Nucleus accumbens (tissue), 56 donors: Measurements from ENCODE around the gene ADAMTSL4.
"Not testable (repeated sequence)": the region's sequence is repeated elsewhere in the genome, so short reads cannot be mapped to it uniquely, and the experiment has no call there.

ENCODE experiments used
- DNase-seq, 56 donors: peaks; one replicate each; lab custom pipeline; 2025; lab: John Stamatoyannopoulos, UW

Gene ADAMTSL4

DNA sequence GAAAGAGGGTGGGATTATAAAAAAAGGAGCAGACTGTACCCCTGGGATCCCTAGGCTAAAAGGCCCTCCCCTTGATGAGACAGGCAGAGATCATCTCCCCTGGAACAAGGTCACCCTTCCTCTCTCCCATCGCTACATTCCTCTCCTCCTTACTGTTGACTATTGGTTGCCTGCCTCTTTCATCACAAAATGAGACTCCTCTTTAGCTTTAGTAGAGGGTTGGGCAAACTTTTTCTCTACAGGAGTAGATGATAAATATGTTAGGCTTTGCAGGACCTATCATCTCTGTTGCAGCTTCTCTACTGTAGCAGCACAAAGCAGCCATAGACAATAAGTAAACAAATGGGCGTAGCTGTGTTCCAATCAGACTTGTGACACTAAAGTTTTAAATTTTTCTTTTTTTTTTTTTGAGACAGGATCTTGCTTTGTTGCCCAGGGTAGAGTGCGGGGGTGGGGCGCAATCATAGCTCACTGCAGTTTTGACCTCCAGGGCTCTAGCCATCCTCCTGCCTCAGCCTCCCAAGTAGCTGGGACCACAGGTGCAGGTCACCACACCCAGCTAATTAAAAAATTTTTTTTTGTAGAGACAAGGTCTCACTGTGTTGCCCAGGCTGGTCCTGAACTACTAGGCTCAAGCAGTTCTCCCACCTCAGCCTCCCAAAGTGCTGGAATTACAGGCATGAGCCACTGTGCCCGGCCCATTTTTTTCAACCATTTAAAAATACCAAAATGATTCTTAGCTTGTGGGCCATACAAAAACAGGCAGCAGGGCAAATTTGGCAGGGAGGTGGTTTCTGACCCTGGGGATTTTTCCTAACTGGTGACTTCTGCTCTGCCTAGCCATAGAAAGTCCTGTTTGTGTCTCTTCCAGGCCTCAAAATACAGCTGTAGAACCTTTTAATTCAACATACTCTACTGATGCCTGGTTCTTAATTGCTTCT, 15.1 kb downstream of the ADAMTSL4 start:
- DNase-seq, result no peak

DNA sequence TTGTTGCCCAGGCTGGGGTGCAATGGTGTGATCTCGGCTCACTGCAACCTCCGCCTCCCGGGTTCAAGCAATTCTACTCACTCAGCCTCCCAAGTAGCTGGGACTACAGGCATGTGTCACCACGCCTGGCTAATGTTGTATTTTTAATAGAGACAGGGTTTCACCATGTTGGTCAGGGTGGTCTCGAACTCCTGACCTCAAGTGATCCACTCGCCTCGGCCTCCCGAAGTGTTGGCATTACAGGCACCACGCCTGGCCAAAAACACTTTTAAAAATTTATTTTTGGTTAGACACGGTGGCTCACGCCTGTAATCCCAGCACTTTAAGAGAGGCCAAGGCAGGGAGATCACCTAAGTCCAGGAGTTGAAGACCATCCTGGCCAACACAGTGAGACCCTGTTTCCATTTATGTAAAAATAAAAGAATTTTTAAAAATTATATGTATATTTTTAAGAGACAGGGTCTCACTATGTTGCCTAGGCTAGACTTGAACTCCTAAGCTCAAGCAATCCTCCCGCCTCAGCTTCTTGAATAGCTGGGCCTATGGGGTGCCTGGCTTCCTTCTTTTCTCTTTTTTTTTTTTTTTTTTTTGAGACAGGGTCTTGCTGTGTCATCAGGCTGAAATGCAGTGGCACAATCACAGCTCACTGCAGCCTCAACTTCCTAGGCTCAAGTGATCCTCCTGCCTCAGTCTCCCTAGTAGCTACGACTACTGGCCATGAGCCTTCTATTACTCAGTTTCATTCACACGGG, 16.2 kb downstream of the ADAMTSL4 start:
- DNase-seq, result not testable (repeated sequence)

DNA sequence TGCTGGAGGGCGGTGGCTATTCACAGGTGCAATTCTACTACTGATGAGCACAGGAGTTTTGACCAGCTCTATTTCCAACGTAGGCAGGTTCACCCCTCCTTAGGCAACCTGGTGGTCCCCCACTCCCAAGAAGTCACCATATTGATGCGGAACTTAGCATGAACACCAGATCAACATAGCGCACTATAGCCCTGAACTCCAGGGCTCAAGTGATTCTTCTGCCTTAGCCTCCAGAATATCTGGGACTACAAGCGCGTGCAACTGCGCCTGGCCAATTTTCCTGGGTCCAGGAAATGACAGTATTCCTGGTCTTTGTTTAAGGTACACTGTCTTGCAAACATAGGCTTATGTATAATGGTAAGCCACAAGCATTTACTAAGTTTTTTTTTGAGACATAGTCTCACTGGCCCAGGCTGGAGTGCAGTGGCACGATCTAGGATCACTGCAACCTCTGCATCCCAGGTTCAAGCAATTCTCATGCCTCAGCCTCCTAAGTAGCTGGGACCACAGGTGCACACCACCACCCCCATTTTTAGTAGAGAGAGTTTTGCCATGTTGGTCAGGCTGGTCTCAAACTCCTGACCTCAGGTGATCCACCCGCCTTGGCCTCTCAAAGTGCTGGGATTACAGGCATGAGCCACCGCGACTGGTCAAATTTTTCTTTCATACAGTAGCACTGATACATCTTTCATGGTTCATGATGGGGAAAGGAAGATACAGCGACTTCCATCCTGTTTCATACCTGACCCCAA, 17.6 kb downstream of the ADAMTSL4 start:
- no peak for DNase-seq

DNA sequence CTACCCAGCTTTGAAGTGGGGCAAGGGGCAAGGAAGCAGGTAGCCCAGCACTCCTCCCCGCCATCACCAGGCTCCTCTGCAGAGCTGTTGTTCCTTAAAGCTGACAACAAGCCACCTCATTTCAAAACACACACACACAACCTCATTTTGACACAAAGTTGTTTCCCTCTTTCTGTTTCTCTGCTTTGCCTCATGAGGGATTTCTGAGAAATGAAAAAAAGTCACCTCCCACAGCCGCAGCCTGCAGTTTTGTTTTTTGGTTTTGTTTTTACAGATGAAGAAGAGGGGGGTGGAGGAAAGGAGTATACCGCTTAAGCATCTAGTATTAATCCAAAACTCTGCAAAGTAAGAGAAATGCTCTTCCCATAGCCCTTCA, 18.1 kb downstream of the ADAMTSL4 start:
- DNase-seq, result no peak

DNA sequence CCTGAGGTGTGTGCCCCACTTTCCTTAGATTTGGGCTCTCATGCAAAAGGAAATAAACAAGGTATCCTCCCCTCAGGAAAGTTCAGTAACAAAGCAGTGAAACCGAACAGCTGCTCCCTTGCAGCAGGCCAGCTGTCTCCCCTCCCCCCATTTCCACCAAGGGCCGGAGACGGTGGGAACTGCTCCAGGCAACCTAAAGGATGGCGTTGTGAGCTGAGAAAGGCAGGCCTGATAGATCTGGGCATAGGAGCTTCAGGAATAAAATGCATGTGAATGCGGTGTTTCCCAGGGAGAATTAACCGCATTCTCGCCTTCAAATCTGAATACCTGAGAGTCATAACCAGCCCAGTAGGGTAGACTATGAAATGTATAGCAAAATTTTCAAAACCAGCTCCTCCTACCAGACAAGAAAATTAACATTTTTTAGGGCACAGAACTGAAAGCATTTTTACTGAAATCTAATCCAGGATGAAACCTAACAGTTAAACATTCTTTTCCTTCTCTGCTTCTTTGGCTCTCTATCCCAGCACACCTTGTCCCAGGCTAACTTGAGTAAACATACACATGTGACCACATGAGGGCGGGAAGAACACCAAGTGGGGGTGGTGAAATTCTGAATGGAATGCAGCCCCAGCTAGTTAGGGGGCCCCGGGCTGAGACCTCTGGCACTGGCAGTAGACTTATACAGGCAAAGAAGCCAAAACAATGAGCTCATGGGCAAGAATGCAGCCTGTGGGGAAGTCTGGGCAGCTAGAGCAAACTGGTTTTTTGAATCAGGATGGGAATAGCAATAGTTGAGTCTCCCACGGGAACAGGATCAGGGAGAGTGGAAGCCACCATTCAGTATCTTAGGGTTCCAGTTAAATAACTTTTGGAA, 18.7 kb downstream of the ADAMTSL4 start:
- peak in 41 of 56 donors; percentile 8 to 79 (median 39) for DNase-seq

DNA sequence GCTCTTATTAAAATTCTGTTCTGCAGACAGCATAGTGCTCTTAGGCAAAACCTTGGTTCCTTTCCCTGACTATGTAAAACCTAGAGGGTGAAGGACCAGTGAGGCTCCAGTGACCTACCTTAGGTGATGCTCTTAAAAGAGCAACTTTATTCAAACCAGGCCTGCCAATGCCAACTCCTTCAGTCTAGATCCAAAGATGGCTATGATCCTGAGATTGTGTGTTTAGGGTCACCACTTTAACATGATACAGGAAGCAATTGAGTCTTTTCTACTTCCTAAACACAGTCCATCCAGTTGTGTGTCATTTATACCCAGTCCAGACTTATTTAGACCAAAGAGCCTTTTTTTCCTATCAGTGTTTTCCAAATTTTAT, 19.4 kb downstream of the ADAMTSL4 start:
- no peak for DNase-seq

DNA sequence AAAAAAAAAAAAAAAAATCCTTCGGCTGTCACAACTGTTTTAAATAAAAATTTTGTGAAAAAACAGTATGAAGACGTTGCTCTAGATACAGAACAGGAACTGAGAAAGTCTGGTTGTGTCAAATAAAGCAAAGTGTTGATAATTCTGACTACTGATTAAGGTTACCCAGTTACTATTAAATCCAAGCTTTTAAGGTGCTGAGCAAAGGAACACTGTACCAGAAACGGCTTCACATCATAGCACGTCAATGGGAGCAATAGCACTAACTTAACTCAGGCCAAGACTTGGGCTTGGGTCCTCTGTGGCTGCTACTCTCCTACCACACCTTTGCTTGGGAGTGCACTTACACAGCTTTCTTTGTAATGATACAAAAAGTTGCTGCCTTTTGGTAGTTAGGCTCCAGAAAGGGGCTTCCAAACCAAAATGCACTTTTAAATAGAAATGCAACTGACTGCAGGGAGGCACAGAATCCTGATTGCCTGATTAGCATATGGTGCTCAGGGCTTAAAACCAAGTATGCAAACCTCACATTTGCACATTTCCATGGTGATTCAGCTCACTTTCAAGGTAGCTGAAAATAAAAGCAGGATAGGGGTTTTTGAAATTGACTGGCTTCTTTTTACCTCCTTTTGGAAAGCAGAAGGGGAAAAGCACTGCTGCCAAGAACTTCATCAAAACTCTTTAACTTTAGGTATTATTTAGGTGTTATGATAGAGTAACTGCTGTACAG, 23.9 kb downstream of the ADAMTSL4 start:
- no peak for DNase-seq

DNA sequence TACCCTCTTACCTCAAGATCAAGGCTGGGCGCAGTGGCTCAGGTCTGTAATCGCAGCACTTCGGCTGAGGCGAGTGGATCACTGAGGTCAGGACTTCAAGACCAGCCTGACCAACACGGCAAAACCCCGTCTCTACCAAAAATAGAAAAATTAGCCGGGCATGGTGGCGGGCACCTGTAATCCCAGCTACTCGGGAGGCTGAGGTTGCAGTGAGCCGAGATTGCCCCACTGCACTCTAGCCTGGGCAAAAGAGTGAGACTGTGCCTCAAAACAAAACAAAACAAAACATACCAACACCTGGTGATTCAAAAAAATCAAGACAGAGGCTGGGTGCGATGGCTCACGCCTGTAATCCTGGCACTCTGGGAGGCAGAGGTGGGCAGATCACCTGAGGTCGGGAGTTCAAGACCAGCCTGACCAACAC, 24.5 kb downstream of the ADAMTSL4 start:
- DNase-seq, result not testable (repeated sequence)

DNA sequence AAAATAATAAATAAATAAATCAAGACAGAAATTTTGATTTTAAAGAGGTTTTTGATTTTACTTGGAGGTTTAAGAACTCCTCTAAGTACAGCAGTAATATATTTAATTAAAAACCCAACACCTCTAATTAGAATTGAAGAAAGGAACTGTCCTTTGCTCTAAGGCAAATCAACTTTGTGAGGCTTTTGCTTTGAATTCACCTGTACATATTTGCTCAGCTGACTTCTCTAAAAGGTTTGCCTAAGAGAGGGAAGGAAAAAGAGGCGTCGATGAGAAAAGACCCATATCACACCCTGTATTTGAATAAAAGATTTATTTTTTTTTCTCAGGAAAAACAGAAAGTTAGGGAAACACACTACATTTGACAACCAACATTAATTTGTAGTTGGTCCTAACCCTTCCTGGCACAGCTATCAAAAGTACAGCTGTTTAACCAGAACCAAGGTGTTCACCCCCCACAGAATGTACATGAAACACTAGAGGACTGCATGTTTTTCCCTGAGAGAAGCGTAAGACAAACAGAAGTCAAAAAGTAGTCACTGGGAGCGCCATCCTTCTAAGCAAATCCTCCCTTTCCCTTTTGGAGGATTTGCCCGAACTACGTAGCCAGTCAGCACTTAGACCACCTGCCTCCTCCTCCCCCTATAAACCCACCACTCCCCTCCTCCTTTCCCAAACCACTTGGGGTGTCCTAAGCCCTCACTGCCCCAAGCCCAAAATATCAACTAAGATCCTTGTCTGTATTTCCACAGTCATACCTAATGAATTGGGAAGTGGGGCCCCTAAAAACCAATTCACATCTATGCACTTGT, 25.3 kb downstream of the ADAMTSL4 start:
- no peak for DNase-seq

DNA sequence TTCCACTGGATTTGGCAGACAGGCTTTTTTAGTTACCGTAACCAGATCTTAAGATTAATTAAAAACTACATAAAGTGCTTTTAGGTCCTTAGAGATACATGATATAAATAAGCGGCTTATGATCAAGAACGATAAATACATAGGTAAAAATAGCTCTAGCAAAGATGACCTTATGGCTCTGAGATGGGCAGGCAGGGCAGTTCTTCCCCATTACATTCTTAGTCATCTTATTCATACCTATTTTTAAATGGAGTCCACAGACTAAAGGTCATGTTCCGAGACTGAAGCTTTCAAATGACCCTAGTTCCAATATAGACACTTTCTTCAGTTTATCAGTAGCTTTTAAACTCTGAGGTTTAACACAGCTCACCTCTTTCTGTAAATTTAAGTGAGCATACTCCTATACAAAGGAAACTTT, 25.9 kb downstream of the ADAMTSL4 start:
- no peak for DNase-seq

DNA sequence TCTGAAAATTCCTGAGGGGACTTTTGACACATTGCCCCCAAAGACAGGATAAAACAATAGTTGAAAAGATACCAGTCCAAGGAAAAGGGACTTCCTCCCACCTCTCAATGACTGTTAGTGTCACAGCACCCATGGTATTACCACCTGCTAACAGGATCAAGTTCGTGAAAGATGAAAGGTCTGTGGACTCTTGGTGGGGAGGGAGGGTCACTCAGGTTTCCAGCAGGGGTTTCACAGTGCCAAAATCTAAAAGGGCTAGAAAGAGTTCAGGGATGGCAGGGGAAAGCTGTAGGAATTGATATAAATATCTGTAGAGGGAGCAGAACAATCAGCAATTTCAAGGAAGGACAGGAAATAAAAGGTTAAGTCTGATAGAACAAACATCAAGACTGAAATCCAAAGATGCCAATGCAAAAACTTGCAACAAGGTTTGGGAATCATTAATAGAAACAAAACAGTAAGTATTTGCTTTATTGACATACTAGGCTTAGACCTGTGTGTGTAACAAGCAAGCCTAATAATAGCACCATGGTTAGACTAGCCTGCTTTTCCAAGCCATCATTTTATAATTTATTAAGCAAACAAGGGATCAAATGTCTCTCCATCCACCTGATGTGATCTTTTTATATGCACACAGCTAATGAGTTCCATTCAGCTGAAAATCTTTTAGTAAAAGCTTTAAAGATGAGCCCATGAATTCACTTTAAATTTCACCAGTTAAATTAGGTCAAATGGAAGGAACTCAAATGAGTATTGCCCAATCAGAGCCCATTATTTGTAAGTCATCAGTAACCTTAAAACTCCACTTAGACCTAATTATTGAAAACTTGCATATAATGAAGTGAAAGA, 26.5 kb downstream of the ADAMTSL4 start:
- DNase-seq, result no peak

DNA sequence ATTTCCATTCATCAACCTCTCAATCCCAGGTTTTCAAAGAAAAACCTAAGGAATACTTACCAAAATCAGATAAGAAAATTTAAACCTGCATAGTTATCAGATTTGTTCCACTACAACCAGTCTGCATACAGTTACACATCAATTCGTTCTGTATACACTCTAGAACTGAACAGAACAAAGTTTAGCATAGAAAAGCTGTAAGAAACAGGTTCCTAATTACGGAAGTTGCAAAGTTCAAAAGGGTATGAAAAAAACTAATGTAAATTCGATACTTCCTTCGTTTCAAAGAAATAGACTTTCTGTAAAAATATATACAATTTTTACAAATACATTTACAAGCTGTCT, 27.1 kb downstream of the ADAMTSL4 start:
- DNase-seq, result no peak

DNA sequence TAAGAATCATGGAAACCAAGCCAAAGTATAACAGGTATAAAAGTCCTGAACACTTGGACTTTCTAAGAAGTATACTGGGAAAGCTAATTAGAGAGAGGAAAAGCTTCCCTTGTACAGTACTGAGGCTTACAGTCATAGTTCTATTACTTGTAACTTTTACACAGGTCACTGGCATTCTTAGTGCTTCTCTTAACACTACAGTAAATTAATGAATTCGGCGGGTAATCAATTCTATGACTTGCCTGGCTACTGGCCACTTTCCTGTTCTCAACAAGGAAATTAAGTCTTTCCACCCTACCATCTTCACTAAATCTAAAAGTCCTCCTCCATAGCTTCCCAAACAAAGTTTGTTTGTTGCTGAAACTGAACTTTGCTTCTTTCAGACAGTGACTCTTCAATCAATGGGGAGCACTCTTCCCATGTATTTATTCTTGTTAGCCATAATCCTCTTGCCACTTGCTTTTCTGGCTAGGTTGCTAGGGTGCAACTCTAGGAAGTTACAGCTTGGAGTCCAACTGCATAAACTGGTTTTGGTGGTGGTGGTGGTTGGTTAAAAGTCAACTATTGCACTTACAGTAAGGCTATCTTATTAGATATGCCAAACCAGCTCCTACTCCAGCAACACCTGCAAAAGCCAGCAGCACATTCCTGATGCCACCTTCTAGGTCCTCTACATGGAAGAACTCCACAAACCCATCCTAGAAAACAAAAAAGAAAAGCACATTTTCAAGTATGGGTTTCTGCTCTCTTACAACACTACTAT, 27.8 kb downstream of the ADAMTSL4 start:
- no peak for DNase-seq

DNA sequence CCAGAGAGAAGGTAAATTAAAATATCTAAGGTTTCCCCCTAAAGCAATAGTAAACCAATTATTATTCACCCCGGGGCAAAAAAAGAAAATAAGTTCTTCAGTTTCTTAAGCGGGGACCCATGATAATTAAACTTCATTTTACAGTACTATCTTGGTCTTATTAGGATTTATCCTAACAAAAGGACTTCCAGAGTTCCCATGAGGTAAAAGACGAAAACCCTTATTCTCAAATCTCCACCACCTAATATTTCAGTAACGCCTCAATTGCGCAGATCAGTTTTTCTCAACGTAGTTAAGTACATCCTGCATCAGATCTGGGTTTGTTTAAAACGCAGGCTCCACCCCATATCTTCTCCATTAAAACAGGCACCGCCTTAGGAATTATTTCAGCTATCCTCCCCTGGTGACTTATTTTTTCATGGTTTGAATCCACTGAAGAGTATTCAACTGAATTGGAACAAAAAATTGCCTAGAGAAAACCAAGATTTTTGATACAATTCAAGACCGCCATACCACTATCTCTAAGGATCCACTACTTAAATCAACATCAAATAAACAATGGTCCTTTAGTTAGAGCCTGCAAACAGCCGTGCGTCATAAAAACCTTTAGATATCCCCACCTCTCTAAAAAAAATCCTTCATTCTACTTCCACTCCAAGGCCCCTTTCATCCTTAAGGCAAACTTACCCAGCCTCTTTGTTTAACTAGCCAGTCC, 28.5 kb downstream of the ADAMTSL4 start:
- no peak for DNase-seq

DNA sequence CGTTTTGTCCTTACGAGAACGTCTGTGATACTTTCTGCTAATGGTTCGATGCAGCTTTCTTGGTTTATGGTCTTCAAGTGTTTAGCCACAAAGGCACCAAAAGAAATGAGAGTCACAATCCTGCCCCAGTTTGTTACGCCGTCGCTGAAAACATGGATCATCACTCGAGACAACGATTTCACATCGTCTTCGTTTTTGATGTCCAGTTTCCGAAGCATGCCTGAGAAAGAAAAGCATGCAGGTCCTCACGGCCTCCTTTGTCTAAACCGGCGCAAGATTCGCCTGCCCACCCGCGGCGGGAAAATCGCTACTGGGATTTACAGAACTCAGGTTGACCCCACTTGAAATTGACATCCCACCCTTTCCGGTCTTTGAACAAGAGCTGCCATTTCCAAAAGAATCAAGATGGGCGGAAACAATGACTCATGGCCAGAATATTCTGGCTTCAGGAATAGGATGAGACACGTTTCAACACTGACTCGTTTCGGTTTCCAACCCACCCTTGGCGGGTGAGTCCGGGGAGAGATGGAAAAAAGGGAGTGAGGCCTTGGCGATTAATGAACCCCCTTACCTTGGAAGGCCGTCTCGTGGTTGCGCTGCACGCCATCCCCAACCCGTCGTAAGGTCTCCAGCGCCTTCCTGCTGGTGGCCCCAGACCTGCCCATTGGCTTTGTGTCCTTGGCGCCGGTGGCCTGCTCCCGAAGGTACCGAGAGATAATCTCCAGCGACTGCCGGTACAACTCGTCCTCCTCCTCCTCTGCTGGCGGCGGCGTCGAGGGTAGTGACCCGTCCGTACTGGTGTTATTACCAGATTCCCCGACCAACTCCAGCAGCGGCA, 29.3 kb downstream of the ADAMTSL4 start:
- DNase-seq, result peak in 28 of 56 donors; percentile 10 to 69 (median 47)
